CD4-positive, alpha-beta T cell (primary cell): ENCODE results near the gene KRTAP5-2. TPM values are rescaled to one million over a fixed set of nuclear protein-coding genes. Genes with fewer than 3 reads are reported as not detected.
"Not testable (repeated sequence)": the region's sequence is repeated elsewhere in the genome, so short reads cannot be mapped to it uniquely, and the experiment has no call there.

Source experiments
- ATAC-seq: fragments of 200-7000 bp; cut with Tn5 transposase; one replicate; pipeline ENCODE4 v1.10.0; 2022; ENCODE audit warnings: mild to moderate bottlenecking; ENCODE audit not compliant: poor library complexity
- CTCF ChIA-PET: fragments of 350-600 bp; sonication (Branson Sonifier 250); formaldehyde crosslinking; loops from one replicate; lab custom pipeline; 2021; ENCODE audit warnings: antibody characterized with exemption, inconsistent platforms; lab: Charles Lee
- POLR2A ChIA-PET: fragments of 350-600 bp; sonication (Branson Sonifier 250); formaldehyde crosslinking; loops from one replicate; lab custom pipeline; 2021; ENCODE audit warnings: antibody characterized with exemption, inconsistent platforms; lab: Charles Lee
- DNase-seq, 14 experiments: peaks; one replicate each; pipeline ENCODE4 v3.0.0-alpha.2; 2013 to 2020; ENCODE audit warnings: mixed read lengths in 2 of 14
- H3K27ac ChIP-seq, 2 donors: one replicate each; pipeline versions ENCODE4 v1.5.1 to v1.7.0; 2013; ENCODE audit warnings: low read length in 2 of 2, low read depth in 1 of 2, mild to moderate bottlenecking in 1 of 2
- H3K27me3 ChIP-seq, 2 experiments: 1 replicate in 1 of 2; 2 replicates in 1 of 2; pipeline versions ENCODE4 v1.6.1 to v1.7.0; 2013; ENCODE audit warnings: low read length in 2 of 2, control low read depth in 1 of 2, mild to moderate bottlenecking in 1 of 2, moderate library complexity in 1 of 2; ENCODE audit not compliant: insufficient read depth in 2 of 2, control insufficient read depth in 1 of 2
- H3K36me3 ChIP-seq: one replicate; pipeline ENCODE4 v1.6.1; 2013; ENCODE audit warnings: low read length, control low read depth; ENCODE audit not compliant: insufficient read depth
- H3K4me1 ChIP-seq: one replicate; pipeline ENCODE4 v1.6.1; 2013; ENCODE audit warnings: low read length, control low read depth; ENCODE audit not compliant: insufficient read depth
- H3K4me3 ChIP-seq: one replicate; pipeline ENCODE4 v1.5.1; 2013; ENCODE audit warnings: mild to moderate bottlenecking, low read length, moderate library complexity
- H3K9me3 ChIP-seq, 2 experiments: 1 replicate in 1 of 2; 2 replicates in 1 of 2; pipeline versions ENCODE4 v1.6.1 to v1.7.0; 2013; ENCODE audit warnings: low read length in 2 of 2, mild to moderate bottlenecking in 2 of 2, control low read depth in 1 of 2, moderate library complexity in 1 of 2; ENCODE audit not compliant: control insufficient read depth in 1 of 2, insufficient read depth in 1 of 2
- H3K27ac Mint-ChIP-seq: one replicate; pipeline ENCODE4 v1.8.0; 2020; ENCODE audit warnings: mixed read lengths
- H3K27me3 Mint-ChIP-seq: one replicate; pipeline ENCODE4 v1.8.0; 2021; ENCODE audit warnings: mixed read lengths
- H3K36me3 Mint-ChIP-seq: one replicate; pipeline ENCODE4 v1.8.0; 2021; ENCODE audit warnings: low read depth, mixed read lengths
- H3K4me1 Mint-ChIP-seq: one replicate; pipeline ENCODE4 v1.8.0; 2021; ENCODE audit warnings: low read depth, mixed read lengths
- H3K4me3 Mint-ChIP-seq: one replicate; pipeline ENCODE4 v1.8.0; 2020; ENCODE audit warnings: mild to moderate bottlenecking, mixed read lengths
- H3K9me3 Mint-ChIP-seq: one replicate; pipeline ENCODE4 v1.8.0; 2020; ENCODE audit warnings: mixed read lengths
- CTCF ChIP-seq: fragments of 200-600 bp; IDR thresholded peaks from one replicate; pipeline ENCODE4 v1.8.0; 2022; ENCODE audit warnings: antibody characterized with exemption, mild to moderate bottlenecking
- intact Hi-C, 2 experiments: fragments of 100-400 bp; cut with DNase I in 1 of 2; cut with micrococcal nuclease in 1 of 2; formaldehyde crosslinking; loops; one replicate each; pipeline versions ENCODE4 v1.15.1 to v1.9.0; 2023 to 2025; cut with DNase I, micrococcal nuclease
- total RNA-seq, 174 experiments: library from RNA in 2 of 174; stranded (reverse) in 2 of 174; gene quantifications; one replicate each; pipeline ENCODE4 v1.2.3 and lab custom pipeline; 2021 to 2026

KRTAP5-2 gene
- total RNA-seq, 2 experiments from 2014 or later, result not detected

- Histone ChIP-seq H3K27ac (no peak overlapping the region), H3K9me3 (no peaks in the 10 kb centered on the region), H3K4me3 (no peak overlapping the region), H3K27me3 (peaks cover 3 to 7% of the 10 kb centered on the region in 2 experiments), H3K36me3 (no peaks in the 10 kb centered on the region), H3K4me1 (peaks cover 11% of the 10 kb centered on the region)
- intact Hi-C loops, result no loop called here
- Mint-ChIP-seq H3K27me3 (peaks cover 37% of the 10 kb centered on the region), H3K27ac (peak overlapping the region; percentile 1), H3K9me3 (no peaks in the 10 kb centered on the region), H3K36me3 (no peaks in the 10 kb centered on the region), H3K4me3 (peak overlapping the region; percentile 32), H3K4me1 (peaks cover 6% of the 10 kb centered on the region)
- TF ChIP-seq CTCF, result no peak
- ChIA-PET POLR2A (interaction anchor here (0.7 kb wide), 1 partner anchor 30 kb away, joined by 3 read pairs; no protein-coding TSS in a partner anchor), CTCF (no interaction called here)
- ATAC-seq, result peak; percentile 88
- peak in 5 of 14 experiments; percentile 16 to 72 (median 43) for DNase-seq
Observed at GRCh38 chr11:1619449-1619848, 21.4 kb upstream of the KRTAP5-2 start.

GRCh38 chr11:1618231-1618630 is 20.1 kb upstream of the KRTAP5-2 start:
- peaks cover 46% of the 10 kb centered on the region for H3K27me3 Mint-ChIP-seq
- no peak for ATAC-seq
- Histone ChIP-seq H3K27me3 (peaks cover 3 to 7% of the 10 kb centered on the region in 2 experiments), H3K9me3 (no peaks in the 10 kb centered on the region), H3K4me1 (peaks cover 11% of the 10 kb centered on the region), H3K27ac (no peak overlapping the region), H3K4me3 (no peak overlapping the region), H3K36me3 (no peaks in the 10 kb centered on the region)
- ChIA-PET POLR2A (no interaction called here), CTCF (no interaction called here)
- peaks cover 6% of the 10 kb centered on the region for H3K4me1 Mint-ChIP-seq
- intact Hi-C loops, result no loop called here
- no peak for TF ChIP-seq CTCF
- no peak overlapping the region for H3K4me3 Mint-ChIP-seq
- H3K27ac Mint-ChIP-seq, result no peak overlapping the region
- H3K9me3 Mint-ChIP-seq, result no peaks in the 10 kb centered on the region
- no peaks in the 10 kb centered on the region for H3K36me3 Mint-ChIP-seq
- DNase-seq, result no peak

GRCh38 chr11:1608363-1608762 is 10.3 kb upstream of the KRTAP5-2 start, which contains the start of gene KRTAP5-3:
Gene KRTAP5-3 (minus strand): TSS chr11:1608463. CDS start chr11:1608385, 78 bp downstream.
- H3K4me1 Mint-ChIP-seq, result peaks cover 8% of the 10 kb centered on the region
- H3K4me3 Mint-ChIP-seq, result no peak within 1 kb of the TSS
- H3K27ac ChIP-seq, result no peak within 1 kb of the TSS
- DNase-seq, result no peak
- no peak within 1 kb of the TSS for H3K27ac Mint-ChIP-seq
- peaks cover 0 to 3% of the 10 kb centered on the region in 2 experiments for H3K27me3 ChIP-seq
- H3K36me3 Mint-ChIP-seq, result no peaks in the 10 kb centered on the region
- H3K36me3 ChIP-seq, result no peaks in the 10 kb centered on the region
- POLR2A ChIA-PET, result no interaction called here
- intact Hi-C loops, result no loop called here
- H3K27me3 Mint-ChIP-seq, result peaks cover 32% of the 10 kb centered on the region
- H3K4me1 ChIP-seq, result peaks cover 15% of the 10 kb centered on the region
- no peaks in the 10 kb centered on the region for H3K9me3 Mint-ChIP-seq
- no peak within 1 kb of the TSS for H3K4me3 ChIP-seq
- ATAC-seq, result no peak
- H3K9me3 ChIP-seq, result peaks cover 0 to 5% of the 10 kb centered on the region in 2 experiments
- TF ChIP-seq CTCF, result no peak
- CTCF ChIA-PET, result no interaction called here

- H3K36me3 Mint-ChIP-seq, H3K27ac ChIP-seq, ATAC-seq, CTCF ChIA-PET, DNase-seq, H3K36me3 ChIP-seq, H3K4me1 Mint-ChIP-seq, H3K4me3 Mint-ChIP-seq, H3K9me3 ChIP-seq, H3K4me3 ChIP-seq, intact Hi-C loops, H3K27me3 ChIP-seq, H3K9me3 Mint-ChIP-seq, H3K27ac Mint-ChIP-seq, POLR2A ChIA-PET: not testable (repeated sequence)
- peaks cover 15% of the 10 kb centered on the region for H3K4me1 ChIP-seq
- H3K27me3 Mint-ChIP-seq, result peaks cover 33% of the 10 kb centered on the region
Observed at GRCh38 chr11:1607901-1608300, 9.8 kb upstream of the KRTAP5-2 start.

- H3K4me3 Mint-ChIP-seq, H3K4me1 Mint-ChIP-seq, intact Hi-C loops, H3K36me3 Mint-ChIP-seq, H3K9me3 ChIP-seq, ATAC-seq, DNase-seq, H3K36me3 ChIP-seq, H3K27ac ChIP-seq, CTCF ChIA-PET, H3K9me3 Mint-ChIP-seq, POLR2A ChIA-PET, H3K4me3 ChIP-seq, H3K27me3 ChIP-seq, H3K27ac Mint-ChIP-seq: not testable (repeated sequence)
- peaks cover 15% of the 10 kb centered on the region for H3K4me1 ChIP-seq
- H3K27me3 Mint-ChIP-seq, result peaks cover 33% of the 10 kb centered on the region
Observed at GRCh38 chr11:1607156-1607845, 9.2 kb upstream of the KRTAP5-2 start.
